ENCODE measurements around the gene CDC42BPG.

Gene CDC42BPG

DNA sequence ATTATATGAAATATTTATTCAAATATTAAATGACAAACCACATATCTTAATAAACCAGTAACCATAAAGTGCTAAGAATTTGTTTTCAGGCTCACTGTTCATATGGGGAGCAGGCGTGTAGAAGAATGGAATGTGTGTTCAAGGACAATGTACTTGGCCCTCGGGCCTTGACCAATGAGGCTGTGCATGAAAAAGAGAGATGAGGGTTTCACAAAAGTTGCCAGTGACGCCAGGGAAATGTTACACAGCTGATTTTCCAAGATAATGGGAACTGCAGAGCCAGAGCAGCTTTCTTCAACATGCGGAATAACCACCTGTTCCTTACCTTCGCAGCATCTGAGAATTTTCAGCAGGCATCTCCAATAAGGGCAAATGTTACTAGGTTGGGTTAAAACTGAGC, 70.3 kb downstream of the CDC42BPG start:
- no peak overlapping the region for H3K27ac ChIP-seq
- no peak for DNase-seq (ENCODE audit: low read depth, low spot score)
